Smooth muscle cell (in vitro differentiated cells): ENCODE results near the gene TMEM119. TPM values are rescaled to one million over a fixed set of nuclear protein-coding genes. Genes with fewer than 3 reads are reported as not detected.

Source experiments
- DNase-seq: peaks from one replicate; lab custom pipeline; 2025; ENCODE audit not compliant: unreplicated experiment; lab: John Stamatoyannopoulos, UW
- H2AFZ ChIP-seq: fragments of 200-600 bp; sonication (generic); 2 replicates; pipeline ENCODE4 v1.6.0; 2016; ENCODE audit warnings: antibody characterized with exemption, low read depth, mild to moderate bottlenecking
- H3F3A ChIP-seq: fragments of 200-600 bp; sonication (generic); 2 replicates; pipeline ENCODE4 v1.6.0; 2017; ENCODE audit warnings: antibody characterized with exemption, low read depth
- H3K27ac ChIP-seq: fragments of 200-600 bp; sonication (generic); 2 replicates; pipeline ENCODE4 v1.5.1; 2016; ENCODE audit warnings: low read depth, mild to moderate bottlenecking
- H3K27me3 ChIP-seq: fragments of 200-600 bp; sonication (generic); 2 replicates; pipeline ENCODE4 v1.6.1; 2016; ENCODE audit warnings: low read depth, mild to moderate bottlenecking
- H3K36me3 ChIP-seq: fragments of 200-600 bp; sonication (generic); 2 replicates; pipeline ENCODE4 v1.5.1; 2016; ENCODE audit warnings: low read depth
- H3K4me1 ChIP-seq: fragments of 200-600 bp; sonication (generic); 2 replicates; pipeline ENCODE4 v1.5.1; 2016; ENCODE audit warnings: low read depth
- H3K4me2 ChIP-seq: fragments of 200-600 bp; sonication (generic); 2 replicates; pipeline ENCODE4 v1.6.0; 2016; ENCODE audit warnings: mild to moderate bottlenecking
- H3K4me3 ChIP-seq: fragments of 200-600 bp; sonication (generic); 2 replicates; pipeline ENCODE4 v1.5.1; 2016; ENCODE audit warnings: mild to moderate bottlenecking
- H3K79me2 ChIP-seq: fragments of 200-600 bp; sonication (generic); 2 replicates; pipeline ENCODE4 v1.6.0; 2016; ENCODE audit warnings: low read depth, mild to moderate bottlenecking
- H3K9ac ChIP-seq: fragments of 200-600 bp; sonication (generic); 2 replicates; pipeline ENCODE4 v1.6.0; 2016; ENCODE audit warnings: low read depth
- H3K9me3 ChIP-seq: fragments of 200-600 bp; sonication (generic); replicated peaks from 2 replicates; pipeline ENCODE4 v1.5.1; 2016; ENCODE audit warnings: low read depth
- H4K20me1 ChIP-seq: fragments of 200-600 bp; sonication (generic); 2 replicates; pipeline ENCODE4 v1.6.0; 2016; ENCODE audit warnings: low read depth
- WGBS: methylation state at CpG from one replicate; pipeline ENCODE4 v1.1.7; 2016; ENCODE audit warnings: low lambda C conversion rate; 5-methylcytosine and 5-hydroxymethylcytosine counted together
- polyA plus RNA-seq: library from polyadenylated mRNA; unstranded; fragments of >200 nt; fragmentation: Nextera tagmentation; extraction: Ambion mirVana; gene quantifications from 2 replicates; pipeline ENCODE4 v1.2.1, GENCODE V29; 2016
- total RNA-seq: library from RNA; depleted of rRNA; stranded (reverse); fragments of >200 nt; gene quantifications from 2 replicates; pipeline ENCODE4 v1.2.3, GENCODE V29; 2014
- TF ChIP-seq, protein P1 (sequence below): fragments of 200-600 bp; sonication (generic); IDR thresholded peaks from 2 replicates; pipeline ENCODE4 v1.5.1; 2017; ENCODE audit warnings: borderline replicate concordance, mild to moderate bottlenecking, antibody characterized with exemption; ENCODE audit not compliant: insufficient read depth, poor library complexity, severe bottlenecking

The TMEM119 gene
- total and polyA plus RNA-seq, 2 experiments from 2014 or later, result 40.9 to 103 TPM

DNA sequence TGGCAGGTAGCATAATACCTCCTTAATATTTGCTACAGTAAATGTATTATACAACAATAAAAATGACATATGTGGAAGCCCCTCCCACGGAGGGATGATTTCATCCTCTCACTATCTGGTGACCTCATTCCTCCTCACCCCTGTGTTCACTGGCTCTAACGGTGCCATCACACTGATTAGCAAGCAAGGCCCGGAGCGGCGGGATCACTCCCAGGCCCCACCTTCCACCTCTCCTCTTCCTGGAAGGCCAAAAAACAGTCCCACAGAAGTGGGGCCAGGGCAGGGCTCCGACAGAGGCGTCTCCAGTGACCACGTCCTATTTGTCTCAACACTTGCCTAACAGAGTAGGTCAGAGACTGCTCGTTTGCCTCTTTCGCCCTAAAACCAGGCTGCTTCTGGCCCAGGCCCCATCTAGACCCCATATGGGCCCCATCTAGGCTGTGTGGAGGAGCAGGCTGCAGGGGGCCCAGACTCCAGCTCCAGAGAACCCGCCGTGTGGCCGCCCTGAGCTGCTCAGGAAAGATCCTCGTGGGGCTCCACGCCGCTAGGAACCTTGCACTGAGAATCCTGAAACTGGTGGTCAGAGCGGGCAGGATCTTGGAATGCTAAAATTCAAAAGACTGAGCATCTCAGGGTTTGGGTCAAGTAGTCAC is 32.1 kb upstream of the TMEM119 start:
- no peak overlapping the region for H2AFZ ChIP-seq
- peaks cover 14% of the 10 kb centered on the region for H3F3A ChIP-seq
- 47% methylated on average over 17 of the region's 17 CpGs for WGBS

DNA sequence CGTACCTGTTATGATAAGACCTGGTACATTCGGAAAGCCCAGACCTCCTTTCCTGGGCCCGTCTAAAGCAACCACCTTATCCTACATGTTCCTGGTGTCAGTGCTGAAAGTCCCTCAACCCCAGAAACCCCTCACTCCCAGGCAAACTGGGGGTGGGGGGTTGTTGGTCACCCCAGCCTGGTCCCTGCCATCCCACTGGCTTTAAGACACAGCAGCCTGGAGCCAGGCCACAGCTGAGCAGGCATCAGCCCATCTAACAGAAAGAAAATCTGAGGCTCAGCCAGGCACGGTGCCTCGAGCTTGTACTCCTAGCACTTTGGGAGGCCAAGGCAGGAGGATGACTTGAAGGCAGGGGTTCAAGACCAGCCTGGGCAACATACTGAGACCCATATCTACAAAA is 31.3 kb upstream of the TMEM119 start:
- H3K9ac ChIP-seq, result peak overlapping the region; percentile 80
- 87% methylated on average over 5 of the region's 5 CpGs for WGBS
- no peak overlapping the region for H3K4me3 ChIP-seq

More for the DNA sequence above, 32.1 kb upstream of the TMEM119 start:
- no peaks in the 10 kb centered on the region for H4K20me1 ChIP-seq
- peak overlapping the region; percentile 80 for H3K9ac ChIP-seq
- no peaks in the 10 kb centered on the region for H3K79me2 ChIP-seq
- H3K36me3 ChIP-seq, result no peaks in the 10 kb centered on the region
- no peaks in the 10 kb centered on the region for H3K9me3 ChIP-seq
- H3K27ac ChIP-seq, result peak overlapping the region; percentile 95
- no peaks in the 10 kb centered on the region for H3K27me3 ChIP-seq
- TF ChIP-seq, protein P1, sequence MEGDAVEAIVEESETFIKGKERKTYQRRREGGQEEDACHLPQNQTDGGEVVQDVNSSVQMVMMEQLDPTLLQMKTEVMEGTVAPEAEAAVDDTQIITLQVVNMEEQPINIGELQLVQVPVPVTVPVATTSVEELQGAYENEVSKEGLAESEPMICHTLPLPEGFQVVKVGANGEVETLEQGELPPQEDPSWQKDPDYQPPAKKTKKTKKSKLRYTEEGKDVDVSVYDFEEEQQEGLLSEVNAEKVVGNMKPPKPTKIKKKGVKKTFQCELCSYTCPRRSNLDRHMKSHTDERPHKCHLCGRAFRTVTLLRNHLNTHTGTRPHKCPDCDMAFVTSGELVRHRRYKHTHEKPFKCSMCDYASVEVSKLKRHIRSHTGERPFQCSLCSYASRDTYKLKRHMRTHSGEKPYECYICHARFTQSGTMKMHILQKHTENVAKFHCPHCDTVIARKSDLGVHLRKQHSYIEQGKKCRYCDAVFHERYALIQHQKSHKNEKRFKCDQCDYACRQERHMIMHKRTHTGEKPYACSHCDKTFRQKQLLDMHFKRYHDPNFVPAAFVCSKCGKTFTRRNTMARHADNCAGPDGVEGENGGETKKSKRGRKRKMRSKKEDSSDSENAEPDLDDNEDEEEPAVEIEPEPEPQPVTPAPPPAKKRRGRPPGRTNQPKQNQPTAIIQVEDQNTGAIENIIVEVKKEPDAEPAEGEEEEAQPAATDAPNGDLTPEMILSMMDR, result no peak
- no peak overlapping the region for H3K4me3 ChIP-seq
- H3K4me1 ChIP-seq, result peaks cover 13% of the 10 kb centered on the region
- DNase-seq, result peak; percentile 31
- peak overlapping the region; percentile 60 for H3K4me2 ChIP-seq

DNA sequence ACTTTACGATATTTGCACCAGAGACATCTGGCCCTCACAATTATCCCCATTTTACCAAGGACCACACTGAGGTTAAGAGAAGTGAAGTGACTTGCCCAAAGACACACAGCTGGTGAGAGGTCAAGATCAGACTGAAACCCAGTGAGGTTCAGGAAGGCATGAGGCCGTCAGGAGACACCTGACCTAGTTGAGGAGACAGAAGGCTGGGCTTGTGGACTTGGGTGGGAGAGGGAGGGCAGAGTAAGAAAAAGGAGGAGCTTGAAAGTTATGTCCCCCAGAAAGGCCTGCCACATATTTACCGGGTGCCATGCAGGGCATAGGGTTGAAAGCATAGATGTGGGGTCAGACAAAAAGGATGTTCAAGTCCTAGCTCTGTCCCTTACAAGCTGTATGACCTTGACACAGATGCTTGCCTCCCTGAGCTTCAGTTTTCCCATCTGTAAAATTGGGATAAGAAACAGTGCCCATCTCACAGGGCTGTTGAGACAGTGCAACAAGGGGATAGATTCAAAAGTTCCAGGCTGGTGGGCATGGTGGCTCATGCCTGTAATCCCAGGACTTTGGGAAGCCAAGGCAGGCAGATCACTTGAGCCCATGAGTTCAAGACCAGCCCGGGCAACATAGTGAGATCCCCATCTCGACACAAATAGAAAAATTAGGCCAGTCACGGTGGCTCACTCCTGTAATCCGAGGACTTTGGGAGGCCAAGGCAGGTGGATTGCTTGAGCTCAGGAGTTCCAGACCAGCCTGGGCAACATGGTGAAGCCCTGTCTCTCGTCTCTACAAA is 29.4 kb upstream of the TMEM119 start:
- no peaks in the 10 kb centered on the region for H3K79me2 ChIP-seq
- no peak for DNase-seq
- no peaks in the 10 kb centered on the region for H3K36me3 ChIP-seq
- TF ChIP-seq, protein P1, result no peak
- H3K27me3 ChIP-seq, result no peaks in the 10 kb centered on the region
- H2AFZ ChIP-seq, result no peak overlapping the region
- no peak overlapping the region for H3K4me3 ChIP-seq
- H3K9ac ChIP-seq, result no peak overlapping the region
- peaks cover 14% of the 10 kb centered on the region for H3F3A ChIP-seq
- H3K4me1 ChIP-seq, result peaks cover 17% of the 10 kb centered on the region
- H3K27ac ChIP-seq, result no peak overlapping the region
- H4K20me1 ChIP-seq, result no peaks in the 10 kb centered on the region
- no peaks in the 10 kb centered on the region for H3K9me3 ChIP-seq
- WGBS, result over 99% methylated on average over 8 of the region's 8 CpGs
- no peak overlapping the region for H3K4me2 ChIP-seq

More for the DNA sequence above, 31.3 kb upstream of the TMEM119 start:
- no peaks in the 10 kb centered on the region for H4K20me1 ChIP-seq
- H3K36me3 ChIP-seq, result no peaks in the 10 kb centered on the region
- peaks cover 13% of the 10 kb centered on the region for H3K4me1 ChIP-seq
- peaks cover 14% of the 10 kb centered on the region for H3F3A ChIP-seq
- TF ChIP-seq, protein P1, result no peak
- H3K79me2 ChIP-seq, result no peaks in the 10 kb centered on the region
- no peak for DNase-seq
- peak overlapping the region; percentile 95 for H3K27ac ChIP-seq
- H3K4me2 ChIP-seq, result peak overlapping the region; percentile 60
- no peaks in the 10 kb centered on the region for H3K9me3 ChIP-seq
- no peaks in the 10 kb centered on the region for H3K27me3 ChIP-seq
- H2AFZ ChIP-seq, result no peak overlapping the region
